Measurements from ENCODE around the gene CEMIP.

CEMIP gene

GRCh38 chr15:80939216-80939615 is 160.0 kb downstream of the CEMIP start:
- H3K4me3 ChIP-seq (ENCODE audit: low read depth, low read length) = no peak overlapping the region
- TF ChIP-seq CTCF (IDR thresholded peaks at IDR 0.05; ENCODE audit: control insufficient read depth, extremely low read depth, insufficient read depth) = no peak
- no peak for DNase-seq (ENCODE audit: low read depth)

GRCh38 chr15:80940331-80940730 is 161.2 kb downstream of the CEMIP start:
- DNase-seq (ENCODE audit: low read depth) = no peak
- no peak for TF ChIP-seq CTCF (IDR thresholded peaks at IDR 0.05; ENCODE audit: control insufficient read depth, extremely low read depth, insufficient read depth)
- no peak overlapping the region for H3K4me3 ChIP-seq (ENCODE audit: low read depth, low read length)

- TF ChIP-seq CTCF (IDR thresholded peaks at IDR 0.05; ENCODE audit: control insufficient read depth, extremely low read depth, insufficient read depth) = no peak
These were observed 161.7 kb downstream of the CEMIP start for GRCh38 chr15:80940851-80941250.

GRCh38 chr15:80942266-80942665 is 163.1 kb downstream of the CEMIP start:
- DNase-seq (ENCODE audit: low read depth) = no peak
- no peak for TF ChIP-seq CTCF (IDR thresholded peaks at IDR 0.05; ENCODE audit: control insufficient read depth, extremely low read depth, insufficient read depth)
- no peak overlapping the region for H3K4me3 ChIP-seq (ENCODE audit: low read depth, low read length)

More at GRCh38 chr15:80940851-80941250, 161.7 kb downstream of the CEMIP start:
- DNase-seq (ENCODE audit: low read depth) = no peak
- no peak overlapping the region for H3K4me3 ChIP-seq (ENCODE audit: low read depth, low read length)

GRCh38 chr15:80942746-80943565 is 163.8 kb downstream of the CEMIP start:
- 0 out of 2 replicates have a peak, but pooled peaks have one; percentile 15 for TF ChIP-seq CTCF (IDR thresholded peaks at IDR 0.05; ENCODE audit: control insufficient read depth, extremely low read depth, insufficient read depth)
- H3K4me3 ChIP-seq (ENCODE audit: low read depth, low read length) = no peak overlapping the region
- peak; percentile 92 for DNase-seq (ENCODE audit: low read depth)

GRCh38 chr15:80944818-80945217 is 165.6 kb downstream of the CEMIP start:
- no peak for DNase-seq (ENCODE audit: low read depth)
- no peak for TF ChIP-seq CTCF (IDR thresholded peaks at IDR 0.05; ENCODE audit: control insufficient read depth, extremely low read depth, insufficient read depth)
- H3K4me3 ChIP-seq (ENCODE audit: low read depth, low read length) = no peak overlapping the region

- DNase-seq (ENCODE audit: low read depth) = no peak
- TF ChIP-seq CTCF (IDR thresholded peaks at IDR 0.05; ENCODE audit: control insufficient read depth, extremely low read depth, insufficient read depth) = no peak
- H3K4me3 ChIP-seq (ENCODE audit: low read depth, low read length) = no peak overlapping the region
These were observed 166.4 kb downstream of the CEMIP start for GRCh38 chr15:80945605-80946004.

All from LNCaP clone FGC (cell line).